ENCODE measurements around the gene SP140. TPM values are rescaled to one million over a fixed set of nuclear protein-coding genes. Genes with fewer than 3 reads are reported as not detected.

SP140 gene
- total and polyA plus RNA-seq, 9 of the 15 experiments (the other 6 are each of a cell fraction or from before 2014, with no cell fraction given), result 0.04 to 1.1 (median 0.57) TPM; not detected in 1

DNA sequence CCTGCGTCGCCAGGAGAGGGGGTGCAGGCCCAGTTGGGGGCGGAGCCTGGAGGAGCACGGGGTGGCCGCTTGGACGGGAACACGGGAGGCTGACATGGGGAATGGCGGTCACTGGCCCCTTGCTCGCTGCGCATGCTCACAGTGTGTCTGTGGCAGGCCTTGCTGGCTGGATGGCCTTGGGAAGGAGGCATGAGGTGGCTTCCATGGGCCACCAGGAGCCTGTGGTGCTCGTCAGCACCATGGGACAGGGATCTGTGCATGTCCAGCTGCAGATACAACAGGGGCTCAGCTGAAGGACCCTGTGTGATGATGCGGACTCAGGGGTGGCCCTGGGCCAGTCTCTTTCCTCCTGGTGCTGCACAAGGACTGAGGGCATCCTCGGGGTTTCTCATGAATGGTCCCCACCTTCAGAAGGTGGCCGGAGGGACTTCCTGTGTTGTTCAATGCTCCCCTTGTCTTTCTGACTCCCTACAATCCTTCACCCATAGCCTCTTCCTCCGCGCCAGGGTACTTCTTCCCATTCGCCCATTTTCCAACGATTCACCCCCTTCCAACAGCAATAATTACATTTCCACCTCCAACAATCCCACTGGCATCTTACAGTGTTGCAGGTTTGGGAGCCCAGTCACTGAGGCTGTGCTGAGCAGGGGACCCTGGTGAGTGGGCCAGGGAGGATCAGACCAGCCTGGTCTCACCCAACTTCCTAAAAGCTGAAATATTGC lies 98.0 kb downstream of the SP140 start (continued):
- TF ChIP-seq REST (IDR thresholded peaks at IDR 0.05; ENCODE audit: borderline replicate concordance) (peak; percentile 42; the same call in 1 of the 2 replicates), REST (CRISPR knock-in tag; IDR thresholded peaks at IDR 0.05; ENCODE audit: low read depth) (no peak), CBX3 (IDR thresholded peaks at IDR 0.05; ENCODE audit: borderline replicate concordance in 1 of 2, low read length in 2 of 2) (peak in 1 of 2 experiments; percentile 33; a peak in 1 of 3 replicates), SIRT6 (IDR thresholded peaks at IDR 0.05; ENCODE audit: low read depth, low read length) (no peak), THRA (IDR thresholded peaks at IDR 0.05) (no peak)
- TF ChIP-seq, protein P1, sequence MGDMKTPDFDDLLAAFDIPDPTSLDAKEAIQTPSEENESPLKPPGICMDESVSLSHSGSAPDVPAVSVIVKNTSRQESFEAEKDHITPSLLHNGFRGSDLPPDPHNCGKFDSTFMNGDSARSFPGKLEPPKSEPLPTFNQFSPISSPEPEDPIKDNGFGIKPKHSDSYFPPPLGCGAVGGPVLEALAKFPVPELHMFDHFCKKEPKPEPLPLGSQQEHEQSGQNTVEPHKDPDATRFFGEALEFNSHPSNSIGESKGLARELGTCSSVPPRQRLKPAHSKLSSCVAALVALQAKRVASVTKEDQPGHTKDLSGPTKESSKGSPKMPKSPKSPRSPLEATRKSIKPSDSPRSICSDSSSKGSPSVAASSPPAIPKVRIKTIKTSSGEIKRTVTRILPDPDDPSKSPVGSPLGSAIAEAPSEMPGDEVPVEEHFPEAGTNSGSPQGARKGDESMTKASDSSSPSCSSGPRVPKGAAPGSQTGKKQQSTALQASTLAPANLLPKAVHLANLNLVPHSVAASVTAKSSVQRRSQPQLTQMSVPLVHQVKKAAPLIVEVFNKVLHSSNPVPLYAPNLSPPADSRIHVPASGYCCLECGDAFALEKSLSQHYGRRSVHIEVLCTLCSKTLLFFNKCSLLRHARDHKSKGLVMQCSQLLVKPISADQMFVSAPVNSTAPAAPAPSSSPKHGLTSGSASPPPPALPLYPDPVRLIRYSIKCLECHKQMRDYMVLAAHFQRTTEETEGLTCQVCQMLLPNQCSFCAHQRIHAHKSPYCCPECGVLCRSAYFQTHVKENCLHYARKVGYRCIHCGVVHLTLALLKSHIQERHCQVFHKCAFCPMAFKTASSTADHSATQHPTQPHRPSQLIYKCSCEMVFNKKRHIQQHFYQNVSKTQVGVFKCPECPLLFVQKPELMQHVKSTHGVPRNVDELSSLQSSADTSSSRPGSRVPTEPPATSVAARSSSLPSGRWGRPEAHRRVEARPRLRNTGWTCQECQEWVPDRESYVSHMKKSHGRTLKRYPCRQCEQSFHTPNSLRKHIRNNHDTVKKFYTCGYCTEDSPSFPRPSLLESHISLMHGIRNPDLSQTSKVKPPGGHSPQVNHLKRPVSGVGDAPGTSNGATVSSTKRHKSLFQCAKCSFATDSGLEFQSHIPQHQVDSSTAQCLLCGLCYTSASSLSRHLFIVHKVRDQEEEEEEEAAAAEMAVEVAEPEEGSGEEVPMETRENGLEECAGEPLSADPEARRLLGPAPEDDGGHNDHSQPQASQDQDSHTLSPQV (IDR thresholded peaks at IDR 0.05), result no peak
